OCI-LY1 (cell line): ENCODE measurements around the gene P2RY2.

ENCODE experiments used
- H2AFZ ChIP-seq: fragments of 200-600 bp; sonication (generic), shearing (Covaris generic); 2 replicates; pipeline ENCODE4 v1.6.0; 2014; ENCODE audit warnings: antibody characterized with exemption, mild to moderate bottlenecking, low read length
- H3F3A ChIP-seq: fragments of 200-600 bp; sonication (generic), shearing (Covaris generic); 2 replicates; pipeline ENCODE4 v1.6.0; 2014; ENCODE audit warnings: mild to moderate bottlenecking, antibody characterized with exemption, low read length, moderate library complexity; ENCODE audit not compliant: insufficient read depth
- H3K27ac ChIP-seq: fragments of 200-600 bp; sonication (generic); 2 replicates; pipeline ENCODE4 v1.5.1; 2014; ENCODE audit warnings: low read length, mixed run types, mild to moderate bottlenecking, low read depth; ENCODE audit not compliant: poor library complexity, severe bottlenecking
- H3K27me3 ChIP-seq: fragments of 200-600 bp; sonication (generic); 2 replicates; pipeline ENCODE4 v1.6.0; 2014; ENCODE audit warnings: antibody characterized with exemption, mild to moderate bottlenecking, low read length, moderate library complexity; ENCODE audit not compliant: insufficient read depth
- H3K36me3 ChIP-seq: fragments of 200-600 bp; sonication (generic); 2 replicates; pipeline ENCODE4 v1.6.1; 2014; ENCODE audit warnings: mild to moderate bottlenecking, antibody characterized with exemption, low read length, moderate library complexity, mixed read lengths; ENCODE audit not compliant: insufficient read depth
- H3K4me1 ChIP-seq: fragments of 200-600 bp; sonication (generic); 2 replicates; pipeline ENCODE4 v1.5.1; 2014; ENCODE audit warnings: mild to moderate bottlenecking, low read length, moderate library complexity; ENCODE audit not compliant: insufficient read depth, severe bottlenecking
- H3K4me2 ChIP-seq: fragments of 200-600 bp; sonication (generic), shearing (Covaris generic); 2 replicates; pipeline ENCODE4 v1.6.1; 2014; ENCODE audit warnings: low read length
- H3K4me3 ChIP-seq: fragments of 200-600 bp; sonication (generic); 2 replicates; pipeline ENCODE4 v1.5.1; 2014; ENCODE audit warnings: low read length, low read depth, mild to moderate bottlenecking, mixed read lengths; ENCODE audit not compliant: poor library complexity, severe bottlenecking
- H3K79me2 ChIP-seq: fragments of 200-600 bp; shearing (Covaris generic); 2 replicates; pipeline ENCODE4 v1.6.1; 2016; ENCODE audit warnings: mixed run types, low read length, mixed read lengths; ENCODE audit not compliant: insufficient read depth
- H3K9ac ChIP-seq: fragments of 200-600 bp; sonication (generic), shearing (Covaris generic); 2 replicates; pipeline ENCODE4 v1.6.1; 2014; ENCODE audit warnings: mild to moderate bottlenecking, low read length, mixed read lengths
- H3K9me2 ChIP-seq: fragments of 200-600 bp; sonication (generic), shearing (Covaris generic); 2 replicates; pipeline ENCODE4 v1.6.1; 2014; ENCODE audit warnings: low read depth, mild to moderate bottlenecking, low read length, mixed read lengths
- H3K9me3 ChIP-seq: fragments of 200-600 bp; shearing (Covaris generic); 2 replicates; pipeline ENCODE4 v1.6.1; 2014; ENCODE audit warnings: low read length, mixed read lengths
- H4K20me1 ChIP-seq: fragments of 200-600 bp; sonication (generic), shearing (Covaris generic); 2 replicates; pipeline ENCODE4 v1.6.0; 2016; ENCODE audit warnings: mild to moderate bottlenecking, low read length; ENCODE audit not compliant: insufficient read depth
- CTCF ChIP-seq: fragments of 200-600 bp; sonication (generic), shearing (Covaris generic); IDR thresholded peaks from 2 replicates; pipeline ENCODE4 v1.5.1; 2017; ENCODE audit warnings: mild to moderate bottlenecking, antibody characterized with exemption, low read length, moderate library complexity, mixed read lengths
- EZH2 ChIP-seq: fragments of 200-600 bp; sonication (generic), shearing (Covaris generic); IDR thresholded peaks from 2 replicates; pipeline ENCODE4 v1.8.0; 2017; ENCODE audit warnings: borderline replicate concordance, mixed run types, mild to moderate bottlenecking, antibody characterized with exemption, low read length, moderate library complexity, mixed read lengths

P2RY2 gene

DNA sequence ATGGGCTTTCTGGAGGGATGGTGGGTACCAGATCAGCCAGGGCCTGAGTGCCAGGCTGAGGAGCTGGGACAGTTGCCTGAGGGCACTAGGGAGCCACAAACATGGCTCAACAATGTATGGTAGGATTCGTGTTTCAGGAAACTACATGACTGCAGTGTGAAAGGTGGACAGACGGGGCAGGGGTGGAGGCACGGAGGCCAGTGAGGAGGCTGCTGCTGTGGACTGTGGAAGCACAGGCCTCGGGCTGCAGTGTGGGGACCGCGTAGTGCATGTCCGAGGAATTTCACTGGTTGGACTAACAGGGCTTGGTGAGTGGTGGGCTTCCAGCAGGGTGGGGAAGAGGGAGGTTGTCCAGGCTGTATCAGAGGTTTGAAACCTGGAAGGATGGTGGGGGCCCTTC lies 7.8 kb downstream of the P2RY2 start:
- Histone ChIP-seq H3K9me3 (no peaks in the 10 kb centered on the region), H3K79me2 (no peaks in the 10 kb centered on the region), H3K9ac (no peak overlapping the region), H3K36me3 (no peaks in the 10 kb centered on the region), H3K27ac (no peak overlapping the region), H4K20me1 (no peaks in the 10 kb centered on the region), H3K27me3 (peaks cover 13% of the 10 kb centered on the region; the same call in 1 of the 2 replicates), H3K4me2 (no peak overlapping the region), H3F3A (no peaks in the 10 kb centered on the region), H2AFZ (no peak overlapping the region), H3K9me2 (no peaks in the 10 kb centered on the region), H3K4me3 (no peak overlapping the region), H3K4me1 (no peaks in the 10 kb centered on the region)
- TF ChIP-seq CTCF, result no peak
- no peak for TF ChIP-seq EZH2

- Histone ChIP-seq H2AFZ (no peak overlapping the region), H3K9me3 (no peaks in the 10 kb centered on the region), H4K20me1 (no peaks in the 10 kb centered on the region), H3K9ac (no peak overlapping the region), H3K36me3 (no peaks in the 10 kb centered on the region), H3K4me2 (no peak overlapping the region), H3K27me3 (peaks cover 13% of the 10 kb centered on the region; the same call in 1 of the 2 replicates), H3K27ac (no peak overlapping the region), H3K4me1 (no peaks in the 10 kb centered on the region), H3K9me2 (no peaks in the 10 kb centered on the region), H3K79me2 (no peaks in the 10 kb centered on the region), H3K4me3 (no peak overlapping the region), H3F3A (no peaks in the 10 kb centered on the region)
- TF ChIP-seq EZH2 (no peak), CTCF (no peak)
Observed at GRCh38 chr11:73226297-73227006, 8.4 kb downstream of the P2RY2 start.

DNA sequence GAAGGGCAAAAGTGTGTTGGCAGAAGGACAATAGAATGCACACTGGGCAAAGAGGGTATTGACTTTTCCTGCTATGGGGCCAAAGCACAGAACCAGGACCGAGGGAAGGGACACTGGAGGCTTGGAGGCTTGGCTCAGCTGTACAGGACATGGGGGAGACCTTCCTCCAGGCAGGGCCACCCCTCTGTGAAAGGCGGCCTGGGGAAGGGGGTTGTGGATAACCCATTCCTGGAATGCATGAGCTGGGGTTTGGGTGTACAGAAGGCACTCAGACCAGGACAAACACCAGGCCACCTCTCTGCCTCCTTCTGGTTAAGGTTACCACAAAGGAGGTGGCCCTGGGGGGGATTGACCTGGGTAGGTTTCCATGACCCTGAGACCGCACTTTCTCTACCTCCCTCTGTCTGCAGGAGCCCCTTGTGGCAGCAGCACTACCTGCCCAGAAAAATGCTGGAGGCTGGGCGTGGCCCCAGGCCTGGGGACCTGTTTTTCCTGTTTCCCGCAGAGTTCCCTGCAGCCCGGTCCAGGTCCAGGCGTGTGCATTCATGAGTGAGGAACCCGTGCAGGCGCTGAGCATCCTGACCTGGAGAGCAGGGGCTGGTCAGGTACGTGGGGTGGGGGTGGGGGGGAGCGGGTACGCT lies 9.6 kb downstream of the P2RY2 start:
- no peak overlapping the region for H3K4me2 ChIP-seq
- no peaks in the 10 kb centered on the region for H3K9me3 ChIP-seq
- no peaks in the 10 kb centered on the region for H3K4me1 ChIP-seq
- H3F3A ChIP-seq, result no peaks in the 10 kb centered on the region
- no peaks in the 10 kb centered on the region for H3K79me2 ChIP-seq
- H2AFZ ChIP-seq, result no peak overlapping the region
- H4K20me1 ChIP-seq, result no peaks in the 10 kb centered on the region
- no peaks in the 10 kb centered on the region for H3K36me3 ChIP-seq
- H3K27ac ChIP-seq, result no peak overlapping the region
- H3K9me2 ChIP-seq, result no peaks in the 10 kb centered on the region
- no peak overlapping the region for H3K4me3 ChIP-seq
- peaks cover 13% of the 10 kb centered on the region; the same call in 1 of the 2 replicates for H3K27me3 ChIP-seq
- TF ChIP-seq EZH2, result no peak
- no peak for TF ChIP-seq CTCF
- H3K9ac ChIP-seq, result no peak overlapping the region
